ENCODE measurements around the gene PLA2G12B.
"Not testable (repeated sequence)": the region's sequence is repeated elsewhere in the genome, so short reads cannot be mapped to it uniquely, and the experiment has no call there.

- TF ChIP-seq, protein P1, sequence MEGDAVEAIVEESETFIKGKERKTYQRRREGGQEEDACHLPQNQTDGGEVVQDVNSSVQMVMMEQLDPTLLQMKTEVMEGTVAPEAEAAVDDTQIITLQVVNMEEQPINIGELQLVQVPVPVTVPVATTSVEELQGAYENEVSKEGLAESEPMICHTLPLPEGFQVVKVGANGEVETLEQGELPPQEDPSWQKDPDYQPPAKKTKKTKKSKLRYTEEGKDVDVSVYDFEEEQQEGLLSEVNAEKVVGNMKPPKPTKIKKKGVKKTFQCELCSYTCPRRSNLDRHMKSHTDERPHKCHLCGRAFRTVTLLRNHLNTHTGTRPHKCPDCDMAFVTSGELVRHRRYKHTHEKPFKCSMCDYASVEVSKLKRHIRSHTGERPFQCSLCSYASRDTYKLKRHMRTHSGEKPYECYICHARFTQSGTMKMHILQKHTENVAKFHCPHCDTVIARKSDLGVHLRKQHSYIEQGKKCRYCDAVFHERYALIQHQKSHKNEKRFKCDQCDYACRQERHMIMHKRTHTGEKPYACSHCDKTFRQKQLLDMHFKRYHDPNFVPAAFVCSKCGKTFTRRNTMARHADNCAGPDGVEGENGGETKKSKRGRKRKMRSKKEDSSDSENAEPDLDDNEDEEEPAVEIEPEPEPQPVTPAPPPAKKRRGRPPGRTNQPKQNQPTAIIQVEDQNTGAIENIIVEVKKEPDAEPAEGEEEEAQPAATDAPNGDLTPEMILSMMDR (conservative IDR thresholded peaks at IDR 0.05; ENCODE audit: low read length) = not testable (repeated sequence)
- TF ChIP-seq EZH2phosphoT487 (IDR thresholded peaks at IDR 0.05; ENCODE audit: borderline replicate concordance, low read depth, low read length) = not testable (repeated sequence)
These were observed 30.0 kb upstream of the PLA2G12B start for GRCh38 chr10:72984618-72985017.
